CD4-positive, alpha-beta T cell treated with Interferon gamma for 1 hour (primary cell): ENCODE measurements around the gene GDF2.

Experiments
- DNase-seq: peaks from one replicate; pipeline ENCODE4 v3.0.0-alpha.2; 2020

GDF2 gene

GRCh38 chr10:47356708-47357107 is 34.5 kb downstream of the GDF2 start:
- no peak for DNase-seq

- no peak for DNase-seq
These were observed 34.9 kb downstream of the GDF2 start for GRCh38 chr10:47357131-47357582.

- no peak for DNase-seq
These were observed 35.7 kb downstream of the GDF2 start for GRCh38 chr10:47357911-47358310.

- DNase-seq, result no peak
These were observed 36.2 kb downstream of the GDF2 start for GRCh38 chr10:47358457-47358856.

GRCh38 chr10:47359101-47359500 is 36.8 kb downstream of the GDF2 start:
- no peak for DNase-seq

GRCh38 chr10:47359626-47360418 is 37.6 kb downstream of the GDF2 start:
- no peak for DNase-seq

- DNase-seq, result no peak
These were observed 38.3 kb downstream of the GDF2 start for GRCh38 chr10:47360419-47361040.

GRCh38 chr10:47361293-47361692 is 39.0 kb downstream of the GDF2 start:
- no peak for DNase-seq

GRCh38 chr10:47362199-47362598 is 39.9 kb downstream of the GDF2 start:
- DNase-seq, result no peak

GRCh38 chr10:47363781-47364180 is 41.5 kb downstream of the GDF2 start:
- no peak for DNase-seq

GRCh38 chr10:47364366-47364765 is 42.1 kb downstream of the GDF2 start:
- DNase-seq, result no peak

- no peak for DNase-seq
These were observed 42.7 kb downstream of the GDF2 start for GRCh38 chr10:47364911-47365310.

GRCh38 chr10:47365431-47366180 is 43.4 kb downstream of the GDF2 start:
- no peak for DNase-seq

- no peak for DNase-seq
These were observed 44.0 kb downstream of the GDF2 start for GRCh38 chr10:47366181-47366631.

GRCh38 chr10:47366731-47367460 is 44.6 kb downstream of the GDF2 start:
- no peak for DNase-seq

- DNase-seq, result no peak
These were observed 45.4 kb downstream of the GDF2 start for GRCh38 chr10:47367646-47368045.

GRCh38 chr10:47368431-47369180 is 46.4 kb downstream of the GDF2 start:
- DNase-seq, result no peak

- DNase-seq, result no peak
These were observed 47.1 kb downstream of the GDF2 start for GRCh38 chr10:47369251-47369894.

- no peak for DNase-seq
These were observed 47.9 kb downstream of the GDF2 start for GRCh38 chr10:47370015-47370767.

GRCh38 chr10:47370878-47371277 is 48.6 kb downstream of the GDF2 start:
- no peak for DNase-seq
